Esophagus squamous epithelium (tissue), 4 donors: Measurements from ENCODE around the gene ZMIZ1.

Experiments
- CTCF ChIP-seq, 6 experiments: fragments of 450-650 bp in 4 of 6; fragments of 200-600 bp in 2 of 6; sonication (generic) in 2 of 6; IDR thresholded peaks; one replicate each; pipeline ENCODE4 v1.5.1; 2016 to 2019; ENCODE audit warnings: antibody characterized with exemption in 6 of 6, mild to moderate bottlenecking in 4 of 6, moderate library complexity in 4 of 6
- POLR2A ChIP-seq, 4 donors: fragments of 450-650 bp; IDR thresholded peaks; one replicate each; pipeline ENCODE4 v1.6.1; 2017; ENCODE audit warnings: antibody characterized with exemption in 4 of 4, mild to moderate bottlenecking in 4 of 4, moderate library complexity in 3 of 4

GRCh38 chr10:79090134-79090803 is 21.5 kb downstream of the ZMIZ1 start:
- TF ChIP-seq CTCF (IDR thresholded peaks at IDR 0.05) = no peak
- no peak for TF ChIP-seq POLR2A (IDR thresholded peaks at IDR 0.05)
